GM10248 (cell line): Measurements from ENCODE around the gene SCLT1.

Experiments
- CTCF ChIA-PET: fragments of 300-600 bp; sonication (Branson Sonifier 250); formaldehyde crosslinking; extraction: SDS; loops from one replicate; lab custom pipeline; 2021; ENCODE audit warnings: antibody characterized with exemption; lab: Yijun Ruan, JAX
- POLR2A ChIA-PET: fragments of 350-650 bp; sonication (Branson Sonifier 250); formaldehyde crosslinking; extraction: SDS; loops from one replicate; lab custom pipeline; 2020; ENCODE audit warnings: antibody characterized with exemption; lab: Yijun Ruan, JAX
- DNase-seq: peaks from one replicate; pipeline ENCODE4 v3.0.0; 2012; ENCODE audit errors: extremely low spot score
- TF ChIP-seq, protein P1 (sequence below): IDR thresholded peaks from 2 replicates; pipeline ENCODE4 v1.5.1; 2012; ENCODE audit warnings: mild to moderate bottlenecking, low read depth; ENCODE audit errors: extremely low read depth, missing control alignments, control extremely low read depth

Gene SCLT1

DNA sequence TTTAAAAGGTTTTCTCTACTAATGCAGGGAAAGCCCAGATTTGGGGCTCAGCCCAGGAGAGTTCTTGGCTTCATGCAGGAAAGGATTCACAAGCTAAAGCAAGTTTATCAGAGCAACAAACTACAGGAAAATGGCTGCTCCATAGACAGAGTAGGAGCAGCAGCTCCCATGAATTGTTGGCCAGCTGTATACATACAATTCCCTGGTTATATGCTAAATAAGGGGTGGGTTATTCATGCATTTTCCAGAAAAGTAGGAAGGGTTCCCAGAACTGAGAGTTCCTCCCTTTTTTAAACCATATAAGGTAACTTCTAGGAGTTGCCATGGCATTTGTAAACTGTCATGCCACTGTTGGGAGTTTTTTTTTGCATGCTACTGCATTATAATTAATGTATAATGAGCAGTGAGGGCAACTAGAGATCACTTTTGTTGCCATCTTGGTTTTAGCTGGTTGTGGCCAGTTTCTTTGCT lies 5.2 kb upstream of the SCLT1 start:
- TF ChIP-seq, protein P1, sequence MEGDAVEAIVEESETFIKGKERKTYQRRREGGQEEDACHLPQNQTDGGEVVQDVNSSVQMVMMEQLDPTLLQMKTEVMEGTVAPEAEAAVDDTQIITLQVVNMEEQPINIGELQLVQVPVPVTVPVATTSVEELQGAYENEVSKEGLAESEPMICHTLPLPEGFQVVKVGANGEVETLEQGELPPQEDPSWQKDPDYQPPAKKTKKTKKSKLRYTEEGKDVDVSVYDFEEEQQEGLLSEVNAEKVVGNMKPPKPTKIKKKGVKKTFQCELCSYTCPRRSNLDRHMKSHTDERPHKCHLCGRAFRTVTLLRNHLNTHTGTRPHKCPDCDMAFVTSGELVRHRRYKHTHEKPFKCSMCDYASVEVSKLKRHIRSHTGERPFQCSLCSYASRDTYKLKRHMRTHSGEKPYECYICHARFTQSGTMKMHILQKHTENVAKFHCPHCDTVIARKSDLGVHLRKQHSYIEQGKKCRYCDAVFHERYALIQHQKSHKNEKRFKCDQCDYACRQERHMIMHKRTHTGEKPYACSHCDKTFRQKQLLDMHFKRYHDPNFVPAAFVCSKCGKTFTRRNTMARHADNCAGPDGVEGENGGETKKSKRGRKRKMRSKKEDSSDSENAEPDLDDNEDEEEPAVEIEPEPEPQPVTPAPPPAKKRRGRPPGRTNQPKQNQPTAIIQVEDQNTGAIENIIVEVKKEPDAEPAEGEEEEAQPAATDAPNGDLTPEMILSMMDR = no peak
- CTCF ChIA-PET = no interaction called here
- POLR2A ChIA-PET = no interaction called here
- DNase-seq = no peak

DNA sequence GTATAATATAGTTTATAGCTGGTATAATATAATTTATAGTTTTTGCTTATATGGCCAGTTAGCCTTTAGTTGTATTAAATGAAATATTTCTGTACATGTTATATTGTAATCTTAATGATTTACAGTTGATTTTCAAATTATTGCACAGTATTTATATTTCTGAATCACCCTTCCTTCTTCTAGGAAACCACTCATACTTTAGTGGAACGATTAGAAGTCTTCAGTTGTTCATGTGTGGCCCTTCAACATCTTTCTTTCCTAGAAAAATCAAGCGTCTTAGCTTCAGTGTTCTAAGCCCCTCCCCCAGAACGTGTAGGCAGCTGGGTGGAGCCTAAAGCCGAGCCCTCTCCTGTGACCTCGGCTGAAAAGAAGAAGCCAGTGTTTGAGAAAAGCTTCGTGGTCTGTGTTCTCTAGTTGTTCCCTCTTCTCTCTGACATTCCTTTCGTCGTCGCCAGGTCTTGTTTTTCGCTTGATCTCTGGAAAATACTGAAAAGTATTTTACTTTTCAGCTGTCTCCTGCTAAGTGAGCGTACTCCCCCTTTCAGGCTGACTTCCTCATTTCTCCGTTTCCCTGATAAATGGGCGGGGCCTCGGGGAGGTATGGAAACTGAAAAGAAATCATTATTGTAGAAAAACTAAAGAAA lies 2.6 kb upstream of the SCLT1 start, which contains the start of gene C4orf33:
Gene C4orf33 (plus strand): TSS at position 342 of the 644 bp plus-strand sequence. CDS start 6,459 bp downstream, outside the sequence.
- DNase-seq = peak; percentile 75
- POLR2A ChIA-PET = interaction anchor here (0.5 to 0.9 kb wide), 2 partner anchors 284 to 1314 kb away, joined by 4 to 5 read pairs; partner anchors contain the start of gene HSPA4L
- TF ChIP-seq, protein P1 = no peak
- CTCF ChIA-PET = interaction anchor here (1.0 to 1.4 kb wide), 3 partner anchors 8 to 234 kb away, joined by 3 to 4 read pairs (median 4); no protein-coding TSS in a partner anchor

DNA sequence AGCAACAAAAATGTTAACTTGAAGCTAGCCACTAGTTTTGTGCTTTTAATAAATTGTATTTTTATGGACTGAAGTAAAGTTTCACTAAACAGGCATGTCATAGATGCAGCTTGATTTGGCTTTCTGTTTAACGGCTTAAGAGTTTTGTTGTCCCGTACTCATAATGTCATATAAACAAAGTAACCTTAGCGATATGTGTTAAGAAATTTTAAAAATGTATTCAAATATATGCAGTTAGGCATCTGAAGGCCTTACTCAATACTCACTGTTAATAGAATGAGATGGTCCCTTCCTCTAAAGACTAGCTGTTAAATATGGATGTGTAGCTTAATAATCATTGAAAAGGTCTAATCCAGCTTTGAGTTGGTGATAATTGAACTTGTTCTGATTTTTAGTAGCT lies 1.0 kb upstream of the SCLT1 start:
- CTCF ChIA-PET = interaction anchor here (1.2 to 2.4 kb wide), 3 partner anchors 15 to 236 kb away, joined by 3 to 11 read pairs (median 5); no protein-coding TSS in a partner anchor
- no peak for DNase-seq
- TF ChIP-seq, protein P1 = no peak
- POLR2A ChIA-PET = no interaction called here

DNA sequence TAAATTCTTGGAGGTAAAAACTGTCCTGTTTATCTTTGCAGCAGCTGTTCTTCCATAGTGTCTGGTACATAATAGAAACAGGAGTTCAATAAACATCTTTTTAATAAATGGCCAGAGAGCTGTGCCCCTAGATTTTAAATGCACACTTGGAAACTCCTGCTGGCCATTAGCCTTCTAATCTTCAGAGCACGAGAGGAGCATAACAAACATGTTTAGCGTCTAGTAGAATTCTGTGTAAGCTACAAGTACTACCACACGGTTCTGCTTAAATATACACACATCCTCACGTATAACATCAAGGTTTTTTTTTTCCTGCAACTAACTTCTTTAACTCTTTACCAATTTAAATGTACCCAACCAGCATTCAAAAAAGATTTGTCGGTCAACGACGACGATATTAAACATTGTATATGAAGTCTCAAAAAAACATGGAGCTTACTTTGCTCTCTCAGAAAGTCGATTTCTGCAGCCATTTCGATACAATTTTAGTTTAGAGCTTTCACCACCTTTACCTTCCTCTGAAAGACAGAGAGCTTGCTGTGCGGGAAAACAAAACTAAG lies 628 bp downstream of the SCLT1 start:
- TF ChIP-seq, protein P1 = no peak
- ChIA-PET CTCF (interaction anchor here (1.0 to 2.4 kb wide), 6 partner anchors 13 to 280 kb away, joined by 3 to 11 read pairs (median 4); no protein-coding TSS in a partner anchor), POLR2A (interaction anchor here (0.7 kb wide), 1 partner anchor 280 kb away, joined by 3 read pairs; no protein-coding TSS in a partner anchor)
- no peak for DNase-seq

DNA sequence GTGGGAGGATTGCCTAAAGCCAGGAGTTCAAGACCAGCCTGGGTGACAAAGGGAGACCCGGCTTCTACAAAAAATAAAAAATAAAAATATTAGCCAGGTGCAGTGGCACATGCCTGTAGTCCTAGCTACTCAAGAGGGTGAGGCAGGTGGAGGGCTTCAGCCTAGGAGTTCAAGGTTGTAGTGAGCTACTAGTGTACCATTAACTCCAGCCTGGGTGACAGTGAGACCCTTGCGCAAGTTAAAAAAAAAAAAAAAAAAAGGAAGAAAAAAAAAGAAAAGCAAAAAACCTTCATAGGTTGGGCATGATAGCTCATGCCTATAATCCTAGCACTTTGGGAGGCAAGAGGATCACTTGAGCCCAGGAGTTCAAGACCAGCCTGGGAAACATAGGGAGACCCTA lies 5.8 kb downstream of the SCLT1 start:
- ChIA-PET CTCF (interaction anchor here (0.6 to 2.5 kb wide), 2 partner anchors 8 to 10 kb away, joined by 3 to 9 read pairs; partner anchors contain the start of gene C4orf33), POLR2A (no interaction called here)

DNA sequence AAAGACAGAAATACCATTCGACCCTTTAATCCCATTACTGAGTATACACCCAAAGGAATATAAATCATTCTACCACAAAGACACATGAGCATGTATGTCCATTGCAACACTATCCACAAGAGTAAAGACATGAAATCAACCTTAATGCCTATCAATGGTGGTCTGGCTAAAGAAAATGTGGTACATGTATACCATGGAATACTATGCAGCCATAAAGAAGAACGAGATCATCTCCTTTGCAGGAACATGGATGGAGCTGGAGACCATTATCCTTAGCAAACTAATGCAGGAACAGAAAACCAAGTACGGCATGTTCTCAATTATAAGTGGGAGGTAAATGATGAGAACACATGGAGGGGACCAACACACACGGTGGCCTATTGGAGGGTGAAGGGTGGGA lies 7.9 kb downstream of the SCLT1 start:
- ChIA-PET CTCF (no interaction called here), POLR2A (no interaction called here)
- no peak for DNase-seq
- TF ChIP-seq, protein P1 = no peak

More for the DNA sequence above, 5.8 kb downstream of the SCLT1 start:
- TF ChIP-seq, protein P1 = no peak
- no peak for DNase-seq
